Breast epithelium (tissue), 3 donors: ENCODE measurements around the gene OR5T1.

Source experiments
- POLR2A ChIP-seq: fragments of 450-650 bp; IDR thresholded peaks from one replicate; pipeline ENCODE4 v1.6.1; 2016; ENCODE audit warnings: antibody characterized with exemption, mild to moderate bottlenecking, moderate library complexity
- POLR2AphosphoS5 ChIP-seq, 3 donors: sonication (generic); formaldehyde crosslinking; IDR thresholded peaks; one replicate each; pipeline ENCODE4 v1.6.1; 2017; ENCODE audit warnings: antibody characterized with exemption in 3 of 3
- TF ChIP-seq, protein P1 (sequence below), 3 donors: fragments of 450-650 bp; IDR thresholded peaks; one replicate each; pipeline ENCODE4 v1.5.1; 2016 to 2017; ENCODE audit warnings: antibody characterized with exemption in 3 of 3, mild to moderate bottlenecking in 3 of 3, moderate library complexity in 3 of 3

DNA sequence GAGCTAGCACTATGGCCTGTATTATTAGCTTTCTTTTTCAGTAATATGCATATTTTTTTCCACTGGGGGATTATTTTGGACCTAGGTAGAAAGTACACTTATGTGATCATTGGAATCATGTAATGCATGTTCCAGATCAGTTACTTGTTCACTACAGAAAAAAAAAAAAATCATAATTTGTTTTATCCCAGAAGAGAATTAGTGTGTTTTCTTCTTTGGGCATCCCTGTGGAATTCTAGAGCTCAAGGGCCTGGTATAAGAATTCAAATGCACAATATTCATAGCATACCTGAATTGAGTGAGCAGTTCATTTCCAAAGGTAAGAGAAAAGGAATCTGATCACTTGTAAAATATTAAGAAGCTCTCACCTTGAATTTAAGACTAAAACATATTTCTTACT, at the start of gene OR5T1:
- TF ChIP-seq, protein P1, sequence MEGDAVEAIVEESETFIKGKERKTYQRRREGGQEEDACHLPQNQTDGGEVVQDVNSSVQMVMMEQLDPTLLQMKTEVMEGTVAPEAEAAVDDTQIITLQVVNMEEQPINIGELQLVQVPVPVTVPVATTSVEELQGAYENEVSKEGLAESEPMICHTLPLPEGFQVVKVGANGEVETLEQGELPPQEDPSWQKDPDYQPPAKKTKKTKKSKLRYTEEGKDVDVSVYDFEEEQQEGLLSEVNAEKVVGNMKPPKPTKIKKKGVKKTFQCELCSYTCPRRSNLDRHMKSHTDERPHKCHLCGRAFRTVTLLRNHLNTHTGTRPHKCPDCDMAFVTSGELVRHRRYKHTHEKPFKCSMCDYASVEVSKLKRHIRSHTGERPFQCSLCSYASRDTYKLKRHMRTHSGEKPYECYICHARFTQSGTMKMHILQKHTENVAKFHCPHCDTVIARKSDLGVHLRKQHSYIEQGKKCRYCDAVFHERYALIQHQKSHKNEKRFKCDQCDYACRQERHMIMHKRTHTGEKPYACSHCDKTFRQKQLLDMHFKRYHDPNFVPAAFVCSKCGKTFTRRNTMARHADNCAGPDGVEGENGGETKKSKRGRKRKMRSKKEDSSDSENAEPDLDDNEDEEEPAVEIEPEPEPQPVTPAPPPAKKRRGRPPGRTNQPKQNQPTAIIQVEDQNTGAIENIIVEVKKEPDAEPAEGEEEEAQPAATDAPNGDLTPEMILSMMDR (IDR thresholded peaks at IDR 0.05), result no peak
- TF ChIP-seq POLR2A, result no peak
- no peak for TF ChIP-seq POLR2AphosphoS5 (IDR thresholded peaks at IDR 0.05)
